ENCODE measurements around the gene SLC25A19. TPM values are rescaled to one million over a fixed set of nuclear protein-coding genes. Genes with fewer than 3 reads are reported as not detected.

The SLC25A19 gene
- total and polyA plus RNA-seq, 2 donors (not counting 1 experiment from before 2014, with no cell fraction given) = 36.8 to 46.4 TPM

DNA sequence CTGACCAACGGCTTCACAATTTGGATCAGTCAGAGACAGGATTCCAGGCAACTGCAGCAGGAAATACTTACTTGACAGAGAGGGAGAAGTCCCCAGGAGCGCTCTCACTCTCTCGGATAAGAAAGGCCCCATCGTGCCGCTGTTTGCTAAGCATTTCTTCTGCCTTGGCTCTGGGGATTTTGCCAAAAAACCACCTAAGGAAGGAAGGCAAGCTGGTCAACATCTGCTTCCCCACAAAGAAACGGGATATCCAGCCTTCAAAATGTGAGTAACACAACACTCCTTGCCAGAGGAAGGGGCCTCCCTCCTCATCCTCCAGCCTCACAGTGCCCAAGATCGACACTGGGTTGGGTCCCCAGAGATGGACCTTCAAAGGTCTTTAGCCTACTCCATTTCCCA is 36.6 kb upstream of the SLC25A19 start:
- Histone ChIP-seq H3K36me3 (replicated peaks in 1 of 2; ENCODE audit: control extremely low read depth in 1 of 2, control insufficient read depth in 1 of 2, extremely low read depth in 1 of 2, insufficient read depth in 2 of 2, low read length in 1 of 2) (peaks cover 6 to 55% of the 10 kb centered on the region in 2 experiments), H3K79me2 (ENCODE audit: control insufficient read depth, insufficient read depth, low read length) (peaks cover 100% of the 10 kb centered on the region), H3K4me1 (ENCODE audit: control insufficient read depth in 2 of 2, insufficient read depth in 2 of 2, low read length in 2 of 2) (peaks cover 61 to 67% of the 10 kb centered on the region in 2 donors), H3K9ac (ENCODE audit: low read length) (peak overlapping the region; percentile 14), H3K27me3 (replicated peaks in 1 of 4; ENCODE audit: control extremely low read depth in 1 of 4, control insufficient read depth in 3 of 4, insufficient read depth in 4 of 4, low read length in 3 of 4) (no peaks in the 10 kb centered on the region), H3K4me3 (ENCODE audit: control extremely low read depth in 1 of 5, extremely low read depth in 1 of 5, insufficient read depth in 1 of 5, low read depth in 2 of 5, low read length in 4 of 5) (peak overlapping the region in 2 of 5 experiments; percentile 1 to 6), H4K20me1 (ENCODE audit: control insufficient read depth, insufficient read depth, low read length, poor library complexity, severe bottlenecking) (no peaks in the 10 kb centered on the region), H3K4me2 (replicated peaks; ENCODE audit: low read depth, low read length, poor library complexity, severe bottlenecking) (peak overlapping the region; percentile 57), H2AFZ (ENCODE audit: insufficient read depth, low read depth, low read length, poor library complexity, severe bottlenecking) (peak overlapping the region; percentile 4), H3K9me3 (ENCODE audit: control extremely low read depth in 1 of 3, control insufficient read depth in 2 of 3, insufficient read depth in 1 of 3, low read length in 2 of 3) (peaks cover 0 to 2% (median 0%) of the 10 kb centered on the region in 3 donors), H3K27ac (ENCODE audit: low read length in 2 of 2) (peak overlapping the region; percentile 75 to 83)
- no peaks in the 10 kb centered on the region for H3K9me3 Mint-ChIP-seq (ENCODE audit: insufficient read depth)
- ChIA-PET POLR2A (interaction anchor here (0.6 to 1.4 kb wide), 3 partner anchors 8 to 68 kb away, joined by 3 to 4 read pairs (median 3); partner anchors contain the start of gene SLC25A19), CTCF (interaction anchor here (0.6 to 15.8 kb wide), 9 partner anchors 16 to 351 kb away, joined by 3 to 264 read pairs (median 4); partner anchors contain the start of gene SLC25A19)
- WGBS (ENCODE audit: insufficient coverage) = 11% methylated on average over 6 of the region's 7 CpGs
- H3K27me3 Mint-ChIP-seq = no peaks in the 10 kb centered on the region
- H3K27ac Mint-ChIP-seq = peak overlapping the region; percentile 90
- ATAC-seq (ENCODE audit: low read depth) (no peak), DNase-seq (peak; percentile 42)
- H3K4me1 Mint-ChIP-seq = peaks cover 59% of the 10 kb centered on the region
- peak overlapping the region; percentile 64 for H3K4me3 Mint-ChIP-seq
- TF ChIP-seq, protein P1, sequence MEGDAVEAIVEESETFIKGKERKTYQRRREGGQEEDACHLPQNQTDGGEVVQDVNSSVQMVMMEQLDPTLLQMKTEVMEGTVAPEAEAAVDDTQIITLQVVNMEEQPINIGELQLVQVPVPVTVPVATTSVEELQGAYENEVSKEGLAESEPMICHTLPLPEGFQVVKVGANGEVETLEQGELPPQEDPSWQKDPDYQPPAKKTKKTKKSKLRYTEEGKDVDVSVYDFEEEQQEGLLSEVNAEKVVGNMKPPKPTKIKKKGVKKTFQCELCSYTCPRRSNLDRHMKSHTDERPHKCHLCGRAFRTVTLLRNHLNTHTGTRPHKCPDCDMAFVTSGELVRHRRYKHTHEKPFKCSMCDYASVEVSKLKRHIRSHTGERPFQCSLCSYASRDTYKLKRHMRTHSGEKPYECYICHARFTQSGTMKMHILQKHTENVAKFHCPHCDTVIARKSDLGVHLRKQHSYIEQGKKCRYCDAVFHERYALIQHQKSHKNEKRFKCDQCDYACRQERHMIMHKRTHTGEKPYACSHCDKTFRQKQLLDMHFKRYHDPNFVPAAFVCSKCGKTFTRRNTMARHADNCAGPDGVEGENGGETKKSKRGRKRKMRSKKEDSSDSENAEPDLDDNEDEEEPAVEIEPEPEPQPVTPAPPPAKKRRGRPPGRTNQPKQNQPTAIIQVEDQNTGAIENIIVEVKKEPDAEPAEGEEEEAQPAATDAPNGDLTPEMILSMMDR (IDR thresholded peaks at IDR 0.05) = no peak
- no peak for TF ChIP-seq EZH2 (IDR thresholded peaks at IDR 0.05; ENCODE audit: borderline replicate concordance, insufficient read depth, low read depth, low read length, poor library complexity, severe bottlenecking)
- intact Hi-C loops (cut with micrococcal nuclease) = no loop called here

DNA sequence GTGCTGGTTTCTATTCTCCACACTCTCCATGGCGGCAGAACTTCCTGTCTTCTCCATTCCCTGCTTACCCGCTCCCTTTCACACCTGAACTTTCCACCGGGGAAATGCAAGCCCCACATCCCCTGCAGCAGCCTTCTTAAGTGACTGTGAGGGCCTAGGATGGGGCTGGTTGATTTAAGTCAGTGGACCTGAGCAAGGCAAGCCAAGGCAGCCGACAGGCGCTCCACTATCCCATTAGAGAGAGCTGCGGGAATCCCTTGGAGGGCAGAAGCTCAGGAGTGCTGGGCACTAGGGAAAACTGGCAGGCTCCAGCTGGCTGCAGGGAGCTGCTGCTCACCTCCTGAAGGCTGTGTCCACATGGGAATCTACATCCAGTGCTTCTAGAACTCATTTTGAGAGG is 36.1 kb upstream of the SLC25A19 start:
- Histone ChIP-seq H3K27me3 (replicated peaks in 1 of 4; ENCODE audit: control extremely low read depth in 1 of 4, control insufficient read depth in 3 of 4, insufficient read depth in 4 of 4, low read length in 3 of 4) (no peaks in the 10 kb centered on the region), H3K9ac (ENCODE audit: low read length) (no peak overlapping the region), H2AFZ (ENCODE audit: insufficient read depth, low read depth, low read length, poor library complexity, severe bottlenecking) (no peak overlapping the region), H4K20me1 (ENCODE audit: control insufficient read depth, insufficient read depth, low read length, poor library complexity, severe bottlenecking) (no peaks in the 10 kb centered on the region), H3K27ac (ENCODE audit: low read length in 2 of 2) (peak overlapping the region; percentile 75 to 83), H3K4me3 (ENCODE audit: control extremely low read depth in 1 of 5, extremely low read depth in 1 of 5, insufficient read depth in 1 of 5, low read depth in 2 of 5, low read length in 4 of 5) (no peak overlapping the region), H3K79me2 (ENCODE audit: control insufficient read depth, insufficient read depth, low read length) (peaks cover 100% of the 10 kb centered on the region), H3K4me1 (ENCODE audit: control insufficient read depth in 2 of 2, insufficient read depth in 2 of 2, low read length in 2 of 2) (peaks cover 60 to 70% of the 10 kb centered on the region in 2 donors), H3K9me3 (ENCODE audit: control extremely low read depth in 1 of 3, control insufficient read depth in 2 of 3, insufficient read depth in 1 of 3, low read length in 2 of 3) (peaks cover 0 to 2% (median 0%) of the 10 kb centered on the region in 3 donors), H3K36me3 (replicated peaks in 1 of 2; ENCODE audit: control extremely low read depth in 1 of 2, control insufficient read depth in 1 of 2, extremely low read depth in 1 of 2, insufficient read depth in 2 of 2, low read length in 1 of 2) (peaks cover 10 to 56% of the 10 kb centered on the region in 2 experiments), H3K4me2 (replicated peaks; ENCODE audit: low read depth, low read length, poor library complexity, severe bottlenecking) (peak overlapping the region; percentile 57)
- DNase-seq = no peak
- 97% methylated on average over 3 of the region's 6 CpGs for WGBS (ENCODE audit: insufficient coverage)
- Mint-ChIP-seq H3K27ac (peak overlapping the region; percentile 90), H3K27me3 (no peaks in the 10 kb centered on the region), H3K9me3 (ENCODE audit: insufficient read depth) (no peaks in the 10 kb centered on the region), H3K4me3 (peak overlapping the region; percentile 64), H3K4me1 (peaks cover 59% of the 10 kb centered on the region)
- intact Hi-C loops (cut with micrococcal nuclease) = no loop called here
- TF ChIP-seq EZH2 (IDR thresholded peaks at IDR 0.05; ENCODE audit: borderline replicate concordance, insufficient read depth, low read depth, low read length, poor library complexity, severe bottlenecking) = no peak
- TF ChIP-seq, protein P1 (IDR thresholded peaks at IDR 0.05) = no peak
- no peak for ATAC-seq (ENCODE audit: low read depth)
- ChIA-PET POLR2A (interaction anchor here (0.6 kb wide), 1 partner anchor 28 kb away, joined by 3 read pairs; no protein-coding TSS in a partner anchor), CTCF (interaction anchor here (0.8 to 15.8 kb wide), 9 partner anchors 17 to 212 kb away, joined by 3 to 264 read pairs (median 4); partner anchors contain the start of genes GRB2 and SLC25A19)

Data from B cell (primary cell).